Mesothelial cell of epicardium (in vitro differentiated cells): ENCODE results near the gene MYO1G. TPM values are rescaled to one million over a fixed set of nuclear protein-coding genes. Genes with fewer than 3 reads are reported as not detected.

Experiments used
- DNase-seq, 2 experiments: peaks; one replicate each; pipeline ENCODE4 v3.0.0; 2021; ENCODE audit warnings: low spot score in 2 of 2; ENCODE audit not compliant: unreplicated experiment in 2 of 2
- H3K27ac Mint-ChIP-seq: 2 replicates; pipeline ENCODE4 v1.8.0; 2021; ENCODE audit warnings: mixed read lengths
- H3K27me3 Mint-ChIP-seq: 2 replicates; pipeline ENCODE4 v1.8.0; 2021; ENCODE audit warnings: low read depth, mixed read lengths
- H3K36me3 Mint-ChIP-seq: 2 replicates; pipeline ENCODE4 v1.8.0; 2021; ENCODE audit warnings: mixed read lengths
- H3K4me1 Mint-ChIP-seq: 2 replicates; pipeline ENCODE4 v1.8.0; 2021; ENCODE audit warnings: mixed read lengths
- H3K4me3 Mint-ChIP-seq: 2 replicates; pipeline ENCODE4 v1.8.0; 2021; ENCODE audit warnings: mild to moderate bottlenecking, moderate library complexity, mixed read lengths
- H3K9me3 Mint-ChIP-seq: 2 replicates; pipeline ENCODE4 v1.8.0; 2021; ENCODE audit warnings: mixed read lengths
- total RNA-seq: library from RNA; stranded (reverse); gene quantifications from 3 replicates; pipeline ENCODE4 v1.2.1, GENCODE V29; 2021
- TF ChIP-seq, protein P1 (sequence below): fragments of 200-600 bp; sonication (generic); IDR thresholded peaks from one replicate; pipeline ENCODE4 v1.5.0; 2021; ENCODE audit warnings: antibody characterized with exemption; ENCODE audit not compliant: unreplicated experiment

The MYO1G gene
- total RNA-seq, 1 donor from 2014 or later, result 0.65 TPM

DNA sequence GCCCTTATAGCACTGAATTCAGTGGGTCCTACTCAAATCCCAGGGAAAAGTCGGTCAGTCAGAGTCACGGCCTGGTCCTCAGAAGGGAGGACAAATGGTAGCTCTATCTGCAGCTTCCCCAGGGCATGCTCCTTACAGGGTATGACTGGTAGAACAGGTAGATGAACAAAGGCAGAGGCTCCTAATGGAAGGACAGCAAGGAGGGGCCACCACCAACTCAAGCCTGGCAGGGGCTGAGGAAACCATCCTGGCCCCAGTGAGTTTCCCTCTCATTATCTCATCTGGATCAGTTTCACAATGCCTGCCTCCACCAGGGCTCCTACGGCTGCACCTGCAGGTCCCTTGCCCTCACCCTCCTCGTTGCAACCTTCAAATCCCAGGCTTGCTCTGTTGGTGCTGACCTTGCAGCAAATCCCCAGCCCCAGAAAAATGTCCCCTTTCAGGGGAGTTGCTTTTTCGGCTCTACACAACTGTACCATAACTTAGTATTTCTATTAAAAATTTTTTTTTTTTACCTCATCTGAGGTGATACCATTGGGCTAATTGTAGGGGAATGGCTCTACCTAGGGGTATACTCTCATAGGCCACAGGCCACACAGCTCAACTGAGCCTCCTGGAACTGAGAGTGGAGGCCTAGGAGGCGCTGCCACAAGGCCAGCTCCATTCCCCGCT, 2.4 kb upstream of the MYO1G start:
- peaks cover 37% of the 10 kb centered on the region for H3K36me3 Mint-ChIP-seq
- no peaks in the 10 kb centered on the region for H3K9me3 Mint-ChIP-seq
- peaks cover 21% of the 10 kb centered on the region for H3K4me1 Mint-ChIP-seq
- H3K4me3 Mint-ChIP-seq, result no peak overlapping the region
- H3K27me3 Mint-ChIP-seq, result no peaks in the 10 kb centered on the region
- TF ChIP-seq, protein P1, sequence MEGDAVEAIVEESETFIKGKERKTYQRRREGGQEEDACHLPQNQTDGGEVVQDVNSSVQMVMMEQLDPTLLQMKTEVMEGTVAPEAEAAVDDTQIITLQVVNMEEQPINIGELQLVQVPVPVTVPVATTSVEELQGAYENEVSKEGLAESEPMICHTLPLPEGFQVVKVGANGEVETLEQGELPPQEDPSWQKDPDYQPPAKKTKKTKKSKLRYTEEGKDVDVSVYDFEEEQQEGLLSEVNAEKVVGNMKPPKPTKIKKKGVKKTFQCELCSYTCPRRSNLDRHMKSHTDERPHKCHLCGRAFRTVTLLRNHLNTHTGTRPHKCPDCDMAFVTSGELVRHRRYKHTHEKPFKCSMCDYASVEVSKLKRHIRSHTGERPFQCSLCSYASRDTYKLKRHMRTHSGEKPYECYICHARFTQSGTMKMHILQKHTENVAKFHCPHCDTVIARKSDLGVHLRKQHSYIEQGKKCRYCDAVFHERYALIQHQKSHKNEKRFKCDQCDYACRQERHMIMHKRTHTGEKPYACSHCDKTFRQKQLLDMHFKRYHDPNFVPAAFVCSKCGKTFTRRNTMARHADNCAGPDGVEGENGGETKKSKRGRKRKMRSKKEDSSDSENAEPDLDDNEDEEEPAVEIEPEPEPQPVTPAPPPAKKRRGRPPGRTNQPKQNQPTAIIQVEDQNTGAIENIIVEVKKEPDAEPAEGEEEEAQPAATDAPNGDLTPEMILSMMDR, result no peak
- DNase-seq, result no peak
- no peak overlapping the region for H3K27ac Mint-ChIP-seq

DNA sequence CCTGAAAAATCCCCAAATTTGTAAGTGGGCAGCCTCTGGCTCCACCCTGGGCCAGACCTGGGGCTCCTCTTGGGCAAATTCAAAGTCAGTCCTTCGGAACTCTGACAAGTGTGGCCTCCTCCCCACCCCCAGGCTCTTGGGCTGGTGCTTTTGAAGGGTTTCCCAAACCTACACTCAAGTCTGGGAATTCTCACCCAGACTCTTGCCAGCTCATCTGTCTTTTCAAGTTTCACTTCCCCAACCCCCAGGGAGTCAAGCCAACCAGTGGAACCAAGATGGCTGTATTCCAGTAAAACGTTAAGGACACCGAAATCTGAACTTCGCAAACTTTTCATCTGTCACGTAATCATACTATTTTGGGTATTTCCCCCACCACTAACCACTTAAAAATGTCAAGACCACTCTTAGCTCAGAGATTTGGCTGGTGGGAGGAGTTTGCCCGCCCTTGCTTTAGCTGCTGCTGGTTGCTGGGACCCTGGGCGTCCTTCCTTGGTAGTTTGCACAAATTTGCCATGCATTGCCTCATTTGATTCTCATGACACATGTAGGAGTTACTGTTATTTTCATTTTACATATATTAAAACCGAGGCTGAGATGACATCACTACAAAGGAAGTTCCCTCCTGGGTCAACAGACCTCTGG, 1.7 kb upstream of the MYO1G start:
- Mint-ChIP-seq H3K9me3 (no peaks in the 10 kb centered on the region), H3K36me3 (peaks cover 37% of the 10 kb centered on the region), H3K27ac (no peak overlapping the region), H3K4me3 (no peak overlapping the region), H3K4me1 (peaks cover 15% of the 10 kb centered on the region), H3K27me3 (no peaks in the 10 kb centered on the region)
- DNase-seq, result no peak
- TF ChIP-seq, protein P1, result no peak

GRCh38 chr7:44979481-44980392, 922 bp upstream of the MYO1G start:
- H3K4me3 Mint-ChIP-seq, result no peak overlapping the region
- H3K9me3 Mint-ChIP-seq, result no peaks in the 10 kb centered on the region
- peaks cover 32% of the 10 kb centered on the region for H3K36me3 Mint-ChIP-seq
- H3K27me3 Mint-ChIP-seq, result no peaks in the 10 kb centered on the region
- H3K4me1 Mint-ChIP-seq, result peaks cover 7% of the 10 kb centered on the region
- TF ChIP-seq, protein P1, result no peak
- no peak for DNase-seq
- H3K27ac Mint-ChIP-seq, result no peak overlapping the region

DNA sequence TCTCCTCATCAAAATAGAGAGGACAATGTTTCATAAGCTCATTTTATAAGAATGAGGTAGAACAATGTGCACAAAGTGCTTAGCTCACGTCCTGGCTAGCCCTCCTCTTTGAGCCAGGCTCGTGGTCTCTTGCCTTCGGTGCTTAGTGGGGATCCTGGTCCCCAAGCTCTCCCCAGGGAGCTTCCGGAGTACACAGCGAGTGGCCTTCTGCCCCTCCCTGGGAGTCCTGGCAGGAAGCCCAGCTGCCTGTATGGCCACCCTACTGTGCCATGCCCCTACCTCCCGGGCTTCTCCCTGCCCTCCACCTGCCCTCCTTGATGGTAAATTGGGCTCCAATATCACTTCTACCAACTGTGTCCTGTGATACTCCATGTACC, 868 bp downstream of the MYO1G start:
- Mint-ChIP-seq H3K27me3 (no peaks in the 10 kb centered on the region), H3K36me3 (peaks cover 15% of the 10 kb centered on the region), H3K4me1 (no peaks in the 10 kb centered on the region), H3K9me3 (no peaks in the 10 kb centered on the region), H3K4me3 (no peak overlapping the region), H3K27ac (no peak overlapping the region)
- TF ChIP-seq, protein P1, result no peak
- DNase-seq, result no peak

GRCh38 chr7:44977304-44977958, 1.4 kb downstream of the MYO1G start:
- Mint-ChIP-seq H3K9me3 (no peaks in the 10 kb centered on the region), H3K27me3 (no peaks in the 10 kb centered on the region), H3K4me3 (no peak overlapping the region), H3K36me3 (peaks cover 10% of the 10 kb centered on the region), H3K4me1 (no peaks in the 10 kb centered on the region), H3K27ac (no peak overlapping the region)
- no peak for DNase-seq
- TF ChIP-seq, protein P1, result no peak
